Stomach (tissue), 19 donors: ENCODE measurements around the gene CBLL2. TPM values are rescaled to one million over a fixed set of nuclear protein-coding genes. Genes with fewer than 3 reads are reported as not detected.

Source experiments
- DNase-seq, 2 donors: peaks; one replicate each; pipeline versions ENCODE4 v3.0.0 to v3.0.0-alpha.2; 2013 to 2019
- H3K27ac ChIP-seq, 5 donors: fragments of 200-600 bp in 4 of 5; sonication (generic) in 4 of 5; one replicate each; pipeline ENCODE4 v1.5.1; 2013 to 2019; ENCODE audit warnings: mild to moderate bottlenecking in 1 of 5, moderate library complexity in 1 of 5
- H3K27me3 ChIP-seq, 3 donors: fragments of 200-600 bp; sonication (generic); one replicate each; pipeline ENCODE4 v1.5.1; 2017 to 2019; ENCODE audit warnings: mixed run types in 1 of 3
- H3K36me3 ChIP-seq, 4 donors: fragments of 200-600 bp; sonication (generic); 1 replicate in 3 of 4; 2 replicates in 1 of 4; pipeline ENCODE4 v1.5.1; 2016 to 2019
- H3K4me1 ChIP-seq, 4 donors: fragments of 200-600 bp; sonication (generic); one replicate each; pipeline ENCODE4 v1.5.1; 2016 to 2019
- H3K4me3 ChIP-seq, 4 donors: fragments of 200-600 bp; sonication (generic) in 3 of 4; one replicate each; pipeline ENCODE4 v1.5.1; 2016 to 2019; ENCODE audit warnings: mild to moderate bottlenecking in 1 of 4
- H3K9me3 ChIP-seq, 4 donors: fragments of 200-600 bp; sonication (generic); one replicate each; pipeline ENCODE4 v1.5.1; 2016 to 2019
- EP300 ChIP-seq: sonication (generic); formaldehyde crosslinking; IDR thresholded peaks from one replicate; pipeline ENCODE4 v1.6.1; 2017; ENCODE audit warnings: antibody characterized with exemption
- POLR2A ChIP-seq, 4 donors: fragments of 450-650 bp; IDR thresholded peaks; one replicate each; pipeline ENCODE4 v1.6.1; 2016; ENCODE audit warnings: antibody characterized with exemption in 4 of 4, control low read depth in 2 of 4, mild to moderate bottlenecking in 1 of 4, moderate library complexity in 1 of 4
- POLR2AphosphoS5 ChIP-seq, 3 donors: sonication (generic); formaldehyde crosslinking; IDR thresholded peaks; one replicate each; pipeline ENCODE4 v1.6.1; 2016; ENCODE audit warnings: antibody characterized with exemption in 3 of 3
- WGBS, 5 donors: extraction: QIAGEN DNeasy Blood & Tissue Kit in 3 of 5; methylation state at CpG; one replicate each; pipeline versions ENCODE4 v1.1.5 to v1.1.7; 2013 to 2018; 5-methylcytosine and 5-hydroxymethylcytosine counted together
- intact Hi-C: fragments of 100-400 bp; cut with DNase I; formaldehyde crosslinking; loops from one replicate; pipeline ENCODE4 v1.15.1; 2023; ENCODE audit warnings: low total_unique reads
- long read RNA-seq, 10 donors: transcript quantifications; one replicate each; lab custom pipeline, GENCODE V29; 2026
- polyA plus RNA-seq, 3 donors: library from polyadenylated mRNA; stranded (reverse); fragments of 200-250 nt; gene quantifications; one replicate each; pipeline ENCODE4 v1.2.3, GENCODE V29; 2013
- total RNA-seq, 5 donors: library from RNA; depleted of rRNA; stranded (reverse); fragments of >200 nt; gene quantifications; one replicate each; pipeline versions ENCODE4 v1.1.0 to v1.2.3, GENCODE V29; 2014 to 2016
- TF ChIP-seq, protein P1 (sequence below), 7 experiments: fragments of 450-650 bp in 4 of 7; fragments of 200-600 bp in 3 of 7; sonication (generic) in 3 of 7; IDR thresholded peaks; one replicate each; pipeline ENCODE4 v1.5.1; 2016 to 2019; ENCODE audit warnings: antibody characterized with exemption in 7 of 7, control low read depth in 2 of 7, mild to moderate bottlenecking in 1 of 7
- donor health status: healthy with polysubstance abuse.
- donor health status: Bipolar disorder and iron deficiency.
- donor health status: healthy.

Gene CBLL2
- total RNA-seq (not detected), polyA plus RNA-seq (not detected)
- long read RNA-seq, donor 1 = 0 reads
- long read RNA-seq, donor 2 = 0 reads
- long read RNA-seq, donor 3 = 0 reads
- long read RNA-seq, donor 4 = 0 reads
- long read RNA-seq, donor 5 = 0 reads
- long read RNA-seq, donor 6 = 0 reads
- long read RNA-seq, donor 7, partial matches to known transcripts = 0 of 1 reads
- long read RNA-seq, donor 7, other reads (novel, unspliced or antisense) = 0 of 1 reads
- long read RNA-seq, donor 8 = 0 reads
- long read RNA-seq, donor 9 = 0 reads
- long read RNA-seq, donor 10 = 0 reads

GRCh38 chrX:22272613-22273012, at the start of gene CBLL2:
Gene CBLL2, plus strand, starts transcription at chrX:22272913. Its CDS starts 79 bp downstream, at chrX:22272992.
- Histone ChIP-seq H3K9me3 (no peaks in the 10 kb centered on the region), H3K36me3 (no peaks in the 10 kb centered on the region), H3K4me3 (no peak within 1 kb of the TSS), H3K27me3 (no peaks in the 10 kb centered on the region), H3K4me1 (no peaks in the 10 kb centered on the region), H3K27ac (no peak within 1 kb of the TSS)
- WGBS, 5 donors = 78 to 91% (median 81%) methylated on average over 13 of the region's 13 CpGs
- no peak for DNase-seq
- TF ChIP-seq POLR2AphosphoS5 (IDR thresholded peaks at IDR 0.05) = no peak
- TF ChIP-seq, protein P1, sequence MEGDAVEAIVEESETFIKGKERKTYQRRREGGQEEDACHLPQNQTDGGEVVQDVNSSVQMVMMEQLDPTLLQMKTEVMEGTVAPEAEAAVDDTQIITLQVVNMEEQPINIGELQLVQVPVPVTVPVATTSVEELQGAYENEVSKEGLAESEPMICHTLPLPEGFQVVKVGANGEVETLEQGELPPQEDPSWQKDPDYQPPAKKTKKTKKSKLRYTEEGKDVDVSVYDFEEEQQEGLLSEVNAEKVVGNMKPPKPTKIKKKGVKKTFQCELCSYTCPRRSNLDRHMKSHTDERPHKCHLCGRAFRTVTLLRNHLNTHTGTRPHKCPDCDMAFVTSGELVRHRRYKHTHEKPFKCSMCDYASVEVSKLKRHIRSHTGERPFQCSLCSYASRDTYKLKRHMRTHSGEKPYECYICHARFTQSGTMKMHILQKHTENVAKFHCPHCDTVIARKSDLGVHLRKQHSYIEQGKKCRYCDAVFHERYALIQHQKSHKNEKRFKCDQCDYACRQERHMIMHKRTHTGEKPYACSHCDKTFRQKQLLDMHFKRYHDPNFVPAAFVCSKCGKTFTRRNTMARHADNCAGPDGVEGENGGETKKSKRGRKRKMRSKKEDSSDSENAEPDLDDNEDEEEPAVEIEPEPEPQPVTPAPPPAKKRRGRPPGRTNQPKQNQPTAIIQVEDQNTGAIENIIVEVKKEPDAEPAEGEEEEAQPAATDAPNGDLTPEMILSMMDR (IDR thresholded peaks at IDR 0.05) = no peak
- TF ChIP-seq POLR2A (IDR thresholded peaks at IDR 0.05) = no peak
- no peak for TF ChIP-seq EP300
- intact Hi-C loops = no loop called here

- DNase-seq = no peak
- H3K4me1 ChIP-seq = no peaks in the 10 kb centered on the region
- TF ChIP-seq, protein P1 (IDR thresholded peaks at IDR 0.05) = no peak
- TF ChIP-seq EP300 = no peak
- no peak overlapping the region for H3K27ac ChIP-seq
- no peaks in the 10 kb centered on the region for H3K9me3 ChIP-seq
- H3K4me3 ChIP-seq = no peak overlapping the region
- H3K27me3 ChIP-seq = peaks cover 0 to 14% (median 0%) of the 10 kb centered on the region in 3 donors
- 57 to 77% (median 66%) methylated on average over 4 to 6 of the region's 6 CpGs for WGBS, 5 donors
- intact Hi-C loops = no loop called here
- no peaks in the 10 kb centered on the region for H3K36me3 ChIP-seq
Measured at GRCh38 chrX:22234380-22234779, 38.3 kb upstream of the CBLL2 start.

- TF ChIP-seq EP300 = no peak
- no peak for TF ChIP-seq POLR2A (IDR thresholded peaks at IDR 0.05)
- Histone ChIP-seq H3K27me3 (peaks cover 0 to 14% (median 0%) of the 10 kb centered on the region in 3 donors), H3K36me3 (no peaks in the 10 kb centered on the region), H3K4me1 (no peaks in the 10 kb centered on the region), H3K27ac (no peak overlapping the region), H3K9me3 (no peaks in the 10 kb centered on the region), H3K4me3 (no peak overlapping the region)
- intact Hi-C loops = no loop called here
- WGBS, 5 donors = 45 to 60% (median 55%) methylated on average over 2 of the region's 2 CpGs
- no peak for DNase-seq
Measured at GRCh38 chrX:22237479-22237878, 35.2 kb upstream of the CBLL2 start.

DNA sequence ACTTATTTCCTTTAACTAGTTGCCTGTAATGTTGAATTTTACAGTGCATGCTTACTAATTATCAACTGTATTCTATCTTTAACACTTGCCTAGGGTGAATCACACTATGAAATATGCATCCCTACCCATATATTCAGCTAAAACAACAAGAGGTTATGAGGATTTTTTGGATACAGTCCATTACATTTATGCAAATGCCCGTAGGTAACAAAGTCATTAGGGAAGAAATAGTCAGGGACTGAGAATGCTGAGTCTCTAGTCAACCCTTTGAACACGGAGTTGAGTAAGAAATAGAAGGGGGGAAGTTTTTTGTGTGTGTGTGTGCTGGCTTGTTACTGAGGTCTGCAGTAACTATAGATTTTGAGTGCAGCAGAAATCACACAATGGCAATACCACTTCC, 26.1 kb upstream of the CBLL2 start:
- no peaks in the 10 kb centered on the region for H3K4me1 ChIP-seq
- H3K27ac ChIP-seq = no peak overlapping the region
- 46 to 81% (median 57%) methylated on average over 2 of the region's 2 CpGs for WGBS, 5 donors
- intact Hi-C loops = no loop called here
- no peak for DNase-seq
- no peaks in the 10 kb centered on the region for H3K27me3 ChIP-seq
- no peaks in the 10 kb centered on the region for H3K9me3 ChIP-seq
- TF ChIP-seq, protein P1 (IDR thresholded peaks at IDR 0.05) = no peak
- no peak for TF ChIP-seq EP300
- TF ChIP-seq POLR2AphosphoS5 (IDR thresholded peaks at IDR 0.05) = no peak
- no peak for TF ChIP-seq POLR2A (IDR thresholded peaks at IDR 0.05)
- no peaks in the 10 kb centered on the region for H3K36me3 ChIP-seq
- no peak overlapping the region for H3K4me3 ChIP-seq

DNA sequence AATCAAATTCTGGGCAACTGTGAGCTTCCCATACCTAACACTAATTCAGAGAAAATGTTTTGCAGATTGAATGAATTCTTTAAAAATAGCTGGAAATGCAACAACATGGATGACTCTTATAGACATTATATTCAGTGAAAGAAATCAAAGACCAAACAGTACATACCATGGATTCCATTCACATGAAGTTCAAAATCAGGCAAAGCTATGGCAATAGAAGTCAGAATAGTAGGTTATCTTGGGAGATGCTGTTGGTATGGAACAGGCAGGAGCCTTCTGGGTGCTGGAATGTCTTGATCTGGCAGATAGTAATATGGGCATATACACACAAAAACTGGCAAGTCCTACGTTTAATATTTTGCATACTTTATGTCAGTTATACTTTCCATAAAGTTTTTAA, 25.5 kb upstream of the CBLL2 start:
- TF ChIP-seq POLR2AphosphoS5 (IDR thresholded peaks at IDR 0.05) (no peak), POLR2A (IDR thresholded peaks at IDR 0.05) (no peak), EP300 (no peak)
- TF ChIP-seq, protein P1 (IDR thresholded peaks at IDR 0.05) = no peak
- Histone ChIP-seq H3K9me3 (no peaks in the 10 kb centered on the region), H3K27ac (no peak overlapping the region), H3K36me3 (no peaks in the 10 kb centered on the region), H3K27me3 (no peaks in the 10 kb centered on the region), H3K4me3 (no peak overlapping the region), H3K4me1 (no peaks in the 10 kb centered on the region)
- intact Hi-C loops = no loop called here
- DNase-seq = no peak
- WGBS, 5 donors = 32 to 71% (median 64%) methylated on average over 1 of the region's 1 CpG
